H9 (cell line): ENCODE results near the gene FCGR1A. TPM values are rescaled to one million over a fixed set of nuclear protein-coding genes. Genes with fewer than 3 reads are reported as not detected.
"Not testable (repeated sequence)": the region's sequence is repeated elsewhere in the genome, so short reads cannot be mapped to it uniquely, and the experiment has no call there.

Source experiments
- DNase-seq: peaks from one replicate; pipeline ENCODE4 v3.0.0-alpha.2; 2017
- H2AFZ ChIP-seq: one replicate; pipeline ENCODE4 v1.6.1; 2013; ENCODE audit warnings: mild to moderate bottlenecking, low read length, control low read depth, moderate library complexity
- H2AK5ac ChIP-seq: 2 replicates; pipeline ENCODE4 v1.6.1; 2013; ENCODE audit warnings: low read length, control low read depth, mixed read lengths; ENCODE audit not compliant: insufficient read length
- H2BK120ac ChIP-seq: one replicate; pipeline ENCODE4 v1.6.1; 2013; ENCODE audit warnings: low read depth, mild to moderate bottlenecking, low read length, control low read depth, inconsistent platforms; ENCODE audit not compliant: poor library complexity, severe bottlenecking
- H2BK12ac ChIP-seq: 2 replicates; pipeline ENCODE4 v1.6.1; 2013; ENCODE audit warnings: low read length, control low read depth, mixed read lengths, low read depth; ENCODE audit not compliant: insufficient read length
- H2BK15ac ChIP-seq: 2 replicates; pipeline ENCODE4 v1.6.1; 2013; ENCODE audit warnings: low read depth, low read length, control low read depth
- H2BK20ac ChIP-seq: one replicate; pipeline ENCODE4 v1.6.1; 2013; ENCODE audit warnings: low read depth, mild to moderate bottlenecking, low read length, control low read depth, inconsistent platforms; ENCODE audit not compliant: poor library complexity, severe bottlenecking
- H2BK5ac ChIP-seq: 2 replicates; pipeline ENCODE4 v1.6.1; 2013; ENCODE audit warnings: low read length, control low read depth, mixed read lengths; ENCODE audit not compliant: insufficient read length
- H3K14ac ChIP-seq: 2 replicates; pipeline ENCODE4 v1.6.1; 2013; ENCODE audit warnings: low read length, control low read depth; ENCODE audit not compliant: insufficient read depth
- H3K18ac ChIP-seq: 2 replicates; pipeline ENCODE4 v1.6.1; 2013; ENCODE audit warnings: low read depth, mild to moderate bottlenecking, mixed read lengths, low read length, control low read depth; ENCODE audit not compliant: insufficient read length
- H3K23ac ChIP-seq: 2 replicates; pipeline ENCODE4 v1.6.1; 2013; ENCODE audit warnings: low read length, control low read depth, mixed read lengths, low read depth; ENCODE audit not compliant: insufficient read length
- H3K23me2 ChIP-seq: 2 replicates; pipeline ENCODE4 v1.6.1; 2013; ENCODE audit warnings: low read depth, mild to moderate bottlenecking, mixed read lengths, low read length, control low read depth; ENCODE audit not compliant: insufficient read length, poor library complexity, severe bottlenecking
- H3K27ac ChIP-seq: 2 replicates; pipeline ENCODE4 v1.5.1; 2013; ENCODE audit warnings: low read length, control low read depth, mixed read lengths, low read depth; ENCODE audit not compliant: insufficient read length
- H3K27me3 ChIP-seq: 2 replicates; pipeline ENCODE4 v1.6.1; 2013; ENCODE audit warnings: low read length, control low read depth, inconsistent platforms; ENCODE audit not compliant: insufficient read depth
- H3K4ac ChIP-seq: 2 replicates; pipeline ENCODE4 v1.6.1; 2013; ENCODE audit warnings: low read depth, mild to moderate bottlenecking, control low read depth, inconsistent platforms, low read length, moderate library complexity
- H3K4me1 ChIP-seq: 2 replicates; pipeline ENCODE4 v1.6.1; 2013; ENCODE audit warnings: low read length, control low read depth, inconsistent platforms; ENCODE audit not compliant: insufficient read depth
- H3K4me2 ChIP-seq: 2 replicates; pipeline ENCODE4 v1.6.1; 2013; ENCODE audit warnings: low read length, control low read depth, mixed read lengths; ENCODE audit not compliant: insufficient read length, insufficient read depth
- H3K56ac ChIP-seq: 2 replicates; pipeline ENCODE4 v1.6.1; 2013; ENCODE audit warnings: low read depth, mild to moderate bottlenecking, mixed read lengths, low read length, control low read depth; ENCODE audit not compliant: insufficient read length
- H3K79me1 ChIP-seq: 2 replicates; pipeline ENCODE4 v1.6.1; 2013; ENCODE audit warnings: low read depth, mild to moderate bottlenecking, moderate library complexity, low read length, control low read depth, inconsistent platforms; ENCODE audit not compliant: insufficient read depth, poor library complexity, severe bottlenecking
- H3K79me2 ChIP-seq: 2 replicates; pipeline ENCODE4 v1.6.1; 2013; ENCODE audit warnings: low read length, control low read depth, inconsistent platforms; ENCODE audit not compliant: insufficient read depth
- H3K9ac ChIP-seq: 2 replicates; pipeline ENCODE4 v1.6.1; 2013; ENCODE audit warnings: low read length, control low read depth, mixed read lengths; ENCODE audit not compliant: insufficient read length; ENCODE audit errors: extremely low read depth
- H3K9me3 ChIP-seq: one replicate; pipeline ENCODE4 v1.6.1; 2013; ENCODE audit warnings: low read depth, low read length, inconsistent platforms; ENCODE audit not compliant: control insufficient read depth
- H3T11ph ChIP-seq: one replicate; pipeline ENCODE4 v1.6.1; 2013; ENCODE audit warnings: mild to moderate bottlenecking, low read length, control low read depth, inconsistent platforms
- H4K20me1 ChIP-seq: one replicate; pipeline ENCODE4 v1.6.1; 2013; ENCODE audit not compliant: control insufficient read depth, insufficient read length, insufficient read depth
- H4K5ac ChIP-seq: 2 replicates; pipeline ENCODE4 v1.6.1; 2013; ENCODE audit warnings: low read depth, mild to moderate bottlenecking, mixed read lengths, low read length, control low read depth; ENCODE audit not compliant: insufficient read length
- H4K8ac ChIP-seq: replicated peaks from 2 replicates; pipeline ENCODE4 v1.6.1; 2013; ENCODE audit warnings: low read length, control low read depth, mixed read lengths, low read depth; ENCODE audit not compliant: insufficient read length
- H4K91ac ChIP-seq: 2 replicates; pipeline ENCODE4 v1.6.1; 2013; ENCODE audit warnings: low read depth, mild to moderate bottlenecking, moderate library complexity, mixed read lengths, low read length, control low read depth; ENCODE audit not compliant: insufficient read length
- H3K27ac Mint-ChIP-seq, 3 experiments: 2 replicates in 2 of 3; 3 replicates in 1 of 3; pipeline ENCODE4 v1.8.0; 2020 to 2021; ENCODE audit warnings: mixed read lengths in 3 of 3, mild to moderate bottlenecking in 1 of 3, moderate library complexity in 1 of 3
- H3K27me3 Mint-ChIP-seq: 2 replicates; pipeline ENCODE4 v1.8.0; 2021; ENCODE audit warnings: low read depth, mild to moderate bottlenecking, moderate library complexity, mixed read lengths
- H3K36me3 Mint-ChIP-seq, 3 experiments: 2 replicates in 2 of 3; 3 replicates in 1 of 3; pipeline ENCODE4 v1.8.0; 2020 to 2021; ENCODE audit warnings: low read depth in 3 of 3, mixed read lengths in 3 of 3; ENCODE audit not compliant: insufficient read depth in 1 of 3
- H3K4me1 Mint-ChIP-seq, 2 experiments: 2 replicates each; pipeline ENCODE4 v1.8.0; 2020; ENCODE audit warnings: mixed read lengths in 2 of 2
- H3K4me3 Mint-ChIP-seq, 2 experiments: 2 replicates in 1 of 2; 3 replicates in 1 of 2; pipeline ENCODE4 v1.8.0; 2020 to 2021; ENCODE audit warnings: mild to moderate bottlenecking in 2 of 2, mixed read lengths in 2 of 2, moderate library complexity in 1 of 2
- H3K9me3 Mint-ChIP-seq, 2 experiments: 2 replicates in 1 of 2; 3 replicates in 1 of 2; pipeline ENCODE4 v1.8.0; 2020; ENCODE audit warnings: mild to moderate bottlenecking in 2 of 2, mixed read lengths in 2 of 2, moderate library complexity in 1 of 2
- WGBS: extraction: QIAGEN DNeasy Blood & Tissue Kit; methylation state at CpG from one replicate; pipeline ENCODE4 v1.1.7; 2013; ENCODE audit warnings: missing lambda C conversion rate, low lambda C conversion rate, mixed read lengths; ENCODE audit not compliant: insufficient read length; ENCODE audit errors: extremely low coverage; 5-methylcytosine and 5-hydroxymethylcytosine counted together
- total RNA-seq: library from RNA; stranded (reverse); gene quantifications from 2 replicates; pipeline ENCODE4 v1.2.1, GENCODE V29; 2021

Gene FCGR1A
- total RNA-seq, 1 experiment from 2014 or later: not detected

DNA sequence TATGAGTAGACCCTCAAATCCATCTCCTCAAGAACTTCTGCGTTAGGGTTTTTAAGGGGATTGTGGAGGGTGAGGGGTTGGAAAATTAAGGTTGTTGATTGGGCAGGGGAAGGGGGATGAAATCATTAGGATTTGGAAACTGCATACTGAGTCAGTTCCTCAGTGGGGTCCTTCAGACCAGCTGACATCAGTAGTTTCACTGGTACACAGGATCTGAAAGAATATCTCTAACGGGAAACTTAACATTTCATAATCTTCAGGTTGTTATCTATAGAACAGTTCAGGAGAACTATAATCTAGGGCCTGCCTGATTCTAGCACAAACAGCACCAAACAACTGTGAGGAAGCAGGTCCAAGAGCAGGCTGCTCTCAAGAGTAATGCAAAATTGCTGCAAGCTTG lies 27.2 kb upstream of the FCGR1A start:
- not testable (repeated sequence) for H3K79me2 ChIP-seq, DNase-seq, H3K27me3 Mint-ChIP-seq, H3K14ac ChIP-seq, H3K56ac ChIP-seq, H3T11ph ChIP-seq, H3K4me3 Mint-ChIP-seq, H3K27ac ChIP-seq, H3K23me2 ChIP-seq, H3K9me3 Mint-ChIP-seq, H4K8ac ChIP-seq, H2BK5ac ChIP-seq, H2AFZ ChIP-seq, H3K36me3 Mint-ChIP-seq, H2BK12ac ChIP-seq, H3K4me2 ChIP-seq, H2BK15ac ChIP-seq, H4K5ac ChIP-seq, H3K27me3 ChIP-seq, H3K79me1 ChIP-seq, H3K4me1 Mint-ChIP-seq, H4K20me1 ChIP-seq, H3K27ac Mint-ChIP-seq, H2AK5ac ChIP-seq, H3K4ac ChIP-seq, H3K4me1 ChIP-seq, H2BK20ac ChIP-seq, H3K23ac ChIP-seq, H3K18ac ChIP-seq, H4K91ac ChIP-seq, H3K9me3 ChIP-seq, H3K9ac ChIP-seq, H2BK120ac ChIP-seq
- WGBS: no CpG with 5 or more reads among the region's 2 CpGs

DNA sequence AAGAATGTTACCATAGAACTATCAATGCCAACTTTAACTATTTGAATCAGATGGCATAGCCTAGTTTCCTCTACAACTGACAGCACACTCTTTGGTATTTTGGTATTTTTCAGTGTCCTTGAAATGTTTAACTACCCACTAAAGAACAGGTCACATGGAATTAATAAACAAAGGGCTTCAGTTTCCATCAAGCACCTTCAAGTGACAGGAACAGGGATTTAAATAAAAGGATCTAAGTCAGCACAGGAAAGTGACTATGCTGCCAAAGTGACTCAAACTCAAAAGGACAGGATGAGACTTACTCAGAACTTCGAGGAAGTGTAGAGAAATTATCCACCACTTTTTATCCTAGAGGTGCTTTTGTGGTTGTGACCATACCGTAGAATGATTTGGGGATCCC lies 20.2 kb upstream of the FCGR1A start:
- not testable (repeated sequence) for H3K23ac ChIP-seq, H2BK120ac ChIP-seq

More for the DNA sequence above, 20.2 kb upstream of the FCGR1A start:
- not testable (repeated sequence) for H3T11ph ChIP-seq, H2BK15ac ChIP-seq, H3K36me3 Mint-ChIP-seq, H3K27ac Mint-ChIP-seq, H3K27me3 Mint-ChIP-seq, H4K91ac ChIP-seq, H2BK12ac ChIP-seq, H3K9ac ChIP-seq, H3K4me1 Mint-ChIP-seq, H3K9me3 Mint-ChIP-seq, H4K5ac ChIP-seq, H2AFZ ChIP-seq, H3K4ac ChIP-seq, H3K4me3 Mint-ChIP-seq, H4K20me1 ChIP-seq, H3K14ac ChIP-seq, H2AK5ac ChIP-seq, H3K4me2 ChIP-seq, H2BK5ac ChIP-seq, H3K27ac ChIP-seq, H3K9me3 ChIP-seq, H3K79me1 ChIP-seq, H3K18ac ChIP-seq, DNase-seq, H2BK20ac ChIP-seq, H4K8ac ChIP-seq, H3K56ac ChIP-seq, H3K79me2 ChIP-seq, H3K23me2 ChIP-seq, H3K4me1 ChIP-seq, H3K27me3 ChIP-seq
- WGBS: no CpG with 5 or more reads among the region's 2 CpGs
